Panc1 (cell line): ENCODE results near the gene KPNA5. TPM values are rescaled to one million over a fixed set of nuclear protein-coding genes. Genes with fewer than 3 reads are reported as not detected.

Experiments used
- ATAC-seq: fragments of 200-7000 bp; cut with Tn5 transposase; 2 replicates; pipeline ENCODE4 v1.9.1; 2020; ENCODE audit warnings: mild to moderate bottlenecking, moderate library complexity
- BruUV-seq: library from RNA; stranded (reverse); fragments of 400-500 nt; replicated peaks from 2 replicates; lab custom pipeline; 2021; lab: Mats Ljungman, UMichigan
- CTCF ChIA-PET: fragments of 300-600 bp; sonication (Branson Sonifier 250); formaldehyde crosslinking; loops from one replicate; lab custom pipeline; 2022; ENCODE audit warnings: antibody characterized with exemption; lab: Charles Lee
- POLR2A ChIA-PET: fragments of 300-600 bp; sonication (Branson Sonifier 250); formaldehyde crosslinking; loops from one replicate; lab custom pipeline; 2022; ENCODE audit warnings: antibody characterized with exemption; lab: Charles Lee
- DNase-seq: peaks from one replicate; pipeline ENCODE4 v3.0.0-alpha.2; 2010; ENCODE audit warnings: low read depth, low spot score
- H3K27ac ChIP-seq: 2 replicates; pipeline ENCODE4 v1.5.1; 2011; ENCODE audit warnings: mild to moderate bottlenecking, low read length, inconsistent platforms
- H3K27me3 ChIP-seq: fragments of 200-500 bp; sonication (Bioruptor generic); 2 replicates; pipeline ENCODE4 v1.6.0; 2014; ENCODE audit warnings: low read length, inconsistent platforms; ENCODE audit not compliant: control insufficient read depth, insufficient read depth
- H3K36me3 ChIP-seq: fragments of 200-500 bp; sonication (Bioruptor generic); 2 replicates; pipeline ENCODE4 v1.5.1; 2014; ENCODE audit warnings: inconsistent platforms, mild to moderate bottlenecking, low read length, moderate library complexity; ENCODE audit not compliant: control insufficient read depth, insufficient read depth
- H3K4me1 ChIP-seq: 2 replicates; pipeline ENCODE4 v1.5.1; 2011; ENCODE audit warnings: inconsistent platforms, mild to moderate bottlenecking, low read length, moderate library complexity; ENCODE audit not compliant: control insufficient read depth, insufficient read depth
- H3K4me3 ChIP-seq, 2 experiments: 2 replicates each; pipeline ENCODE4 v1.5.1; 2011 to 2012; ENCODE audit warnings: low read depth in 2 of 2, low read length in 2 of 2, mild to moderate bottlenecking in 2 of 2, inconsistent platforms in 1 of 2, moderate library complexity in 1 of 2
- H3K9me3 ChIP-seq: fragments of 200-500 bp; sonication (Bioruptor generic); 2 replicates; pipeline ENCODE4 v1.5.1; 2014; ENCODE audit warnings: low read depth, mild to moderate bottlenecking, inconsistent platforms, low read length, moderate library complexity; ENCODE audit not compliant: control insufficient read depth, insufficient read depth
- CTCF ChIP-seq: fragments of 450-650 bp; IDR thresholded peaks from 2 replicates; pipeline ENCODE4 v1.5.1; 2017; ENCODE audit warnings: mild to moderate bottlenecking
- POLR2AphosphoS5 ChIP-seq: IDR thresholded peaks from 2 replicates; pipeline ENCODE4 v1.6.1; 2012; ENCODE audit warnings: mild to moderate bottlenecking, low read depth, low read length, moderate library complexity
- REST ChIP-seq, 2 experiments: IDR thresholded peaks; 2 replicates each; pipeline ENCODE4 v1.6.1; 2011 to 2012; ENCODE audit warnings: low read depth in 2 of 2, control low read depth in 1 of 2, low read length in 1 of 2, mild to moderate bottlenecking in 1 of 2, moderate library complexity in 1 of 2; ENCODE audit not compliant: insufficient read depth in 1 of 2
- SIN3A ChIP-seq: IDR thresholded peaks from 2 replicates; pipeline ENCODE4 v1.6.1; 2012; ENCODE audit warnings: low read depth, mild to moderate bottlenecking, low read length, moderate library complexity, borderline replicate concordance; ENCODE audit not compliant: insufficient read depth
- TCF7L2 ChIP-seq: IDR thresholded peaks from 2 replicates; pipeline ENCODE4 v1.6.1; 2011; ENCODE audit warnings: mild to moderate bottlenecking, low read depth, low read length, inconsistent platforms
- in situ Hi-C: cut with HindIII; loops from 2 replicates; pipeline ENCODE4 v1.10.0; 2016; ENCODE audit warnings: low sequenced_read_pairs, low pct_unique_long_range_greater_than_20kb
- intact Hi-C: fragments of 100-400 bp; cut with micrococcal nuclease; formaldehyde crosslinking; loops from one replicate; pipeline ENCODE4 v1.10.0; 2022; ENCODE audit not compliant: unreplicated experiment
- total RNA-seq: library from RNA; stranded (reverse); gene quantifications from one replicate; pipeline ENCODE4 v1.2.1, GENCODE V29; 2021; ENCODE audit not compliant: unreplicated experiment

The KPNA5 gene
- total RNA-seq, 1 experiment from 2014 or later: 16.2 TPM

- in situ Hi-C loops (no loop called here), intact Hi-C loops (no loop called here)
- Histone ChIP-seq H3K27me3 (no peaks in the 10 kb centered on the region), H3K9me3 (no peaks in the 10 kb centered on the region), H3K27ac (0 out of 2 replicates have a peak overlapping the region, but pooled peaks have one; percentile 12), H3K4me3 (peak overlapping the region; percentile 9 to 85; a peak in 2 of 4 replicates), H3K4me1 (peaks cover 21% of the 10 kb centered on the region), H3K36me3 (peaks cover 1% of the 10 kb centered on the region)
- TF ChIP-seq CTCF (no peak), REST (IDR thresholded peaks at IDR 0.05; ENCODE audit: insufficient read depth in 1 of 2, low read depth in 2 of 2, low read length in 1 of 2) (no peak), SIN3A (no peak), TCF7L2 (no peak), POLR2AphosphoS5 (no peak)
- BruUV-seq: no TSS peak
- CTCF ChIA-PET: no interaction called here
- no peak for DNase-seq
- no peak for ATAC-seq
- POLR2A ChIA-PET: no interaction called here
Measured at GRCh38 chr6:116665464-116665863, 15.5 kb upstream of the KPNA5 start.

GRCh38 chr6:116666869-116667268, 14.1 kb upstream of the KPNA5 start:
- DNase-seq (no peak), ATAC-seq (no peak)
- ChIA-PET CTCF (no interaction called here), POLR2A (interaction anchor here (0.6 kb wide), 1 partner anchor 118 kb away, joined by 3 read pairs; no protein-coding TSS in a partner anchor)
- no peaks in the 10 kb centered on the region for H3K27me3 ChIP-seq
- no TSS peak for BruUV-seq
- in situ Hi-C loops (no loop called here), intact Hi-C loops (no loop called here)
- H3K36me3 ChIP-seq: no peaks in the 10 kb centered on the region; the same call in 1 of the 2 replicates
- H3K27ac ChIP-seq: peak overlapping the region; percentile 62
- peak overlapping the region in 1 of 2 experiments; percentile 85; a peak in 3 of 4 replicates for H3K4me3 ChIP-seq
- H3K4me1 ChIP-seq: peaks cover 21% of the 10 kb centered on the region
- H3K9me3 ChIP-seq: no peaks in the 10 kb centered on the region
- TF ChIP-seq TCF7L2: no peak
- TF ChIP-seq CTCF: no peak
- TF ChIP-seq SIN3A: no peak
- no peak for TF ChIP-seq POLR2AphosphoS5
- TF ChIP-seq REST (IDR thresholded peaks at IDR 0.05; ENCODE audit: insufficient read depth in 1 of 2, low read depth in 2 of 2, low read length in 1 of 2): no peak
